ENCODE measurements around the gene ZMYM2. TPM values are rescaled to one million over a fixed set of nuclear protein-coding genes. Genes with fewer than 3 reads are reported as not detected.

Gene ZMYM2
- total RNA-seq, 1 donor from 2014 or later, result 303 TPM

GRCh38 chr13:19940106-19940505 lies 18.4 kb upstream of the ZMYM2 start:
- Histone ChIP-seq H3K9ac (no peak overlapping the region), H3K79me2 (ENCODE audit: low read depth) (no peaks in the 10 kb centered on the region), H3K27me3 (no peaks in the 10 kb centered on the region), H3K4me3 (no peak overlapping the region), H3K9me3 (ENCODE audit: low read depth) (no peaks in the 10 kb centered on the region), H3K27ac (peak overlapping the region; percentile 99), H3K4me1 (peaks cover 20% of the 10 kb centered on the region), H2AFZ (replicated peaks) (peak overlapping the region; percentile 52), H4K20me1 (ENCODE audit: low read depth) (no peaks in the 10 kb centered on the region), H3K36me3 (no peaks in the 10 kb centered on the region), H3F3A (ENCODE audit: low read depth) (peaks cover 20% of the 10 kb centered on the region), H3K4me2 (peak overlapping the region; percentile 68)
- TF ChIP-seq EZH2phosphoT487 (IDR thresholded peaks at IDR 0.05) (no peak), CTCF (IDR thresholded peaks at IDR 0.05) (no peak), EZH2 (IDR thresholded peaks at IDR 0.05) (no peak)
- Mint-ChIP-seq H3K36me3 (no peaks in the 10 kb centered on the region), H3K27me3 (ENCODE audit: insufficient read depth, low read depth) (peaks cover 2% of the 10 kb centered on the region), H3K4me3 (no peak overlapping the region), H3K27ac (no peak overlapping the region), H3K9me3 (no peaks in the 10 kb centered on the region), H3K4me1 (peaks cover 2% of the 10 kb centered on the region)
- DNase-seq (ENCODE audit: low spot score), result peak; percentile 73

GRCh38 chr13:19950374-19950773 lies 8.2 kb upstream of the ZMYM2 start:
- TF ChIP-seq EZH2 (IDR thresholded peaks at IDR 0.05) (no peak), EZH2phosphoT487 (IDR thresholded peaks at IDR 0.05) (no peak), CTCF (IDR thresholded peaks at IDR 0.05) (no peak)
- no peaks in the 10 kb centered on the region for H3K36me3 ChIP-seq
- Mint-ChIP-seq H3K36me3 (no peaks in the 10 kb centered on the region), H3K4me1 (no peaks in the 10 kb centered on the region), H3K27ac (no peak overlapping the region), H3K4me3 (no peak overlapping the region), H3K27me3 (ENCODE audit: insufficient read depth, low read depth) (no peaks in the 10 kb centered on the region), H3K9me3 (no peaks in the 10 kb centered on the region)
- no peaks in the 10 kb centered on the region for H3K9me3 ChIP-seq (ENCODE audit: low read depth)
- no peak overlapping the region for H3K4me2 ChIP-seq
- no peak overlapping the region for H3K4me3 ChIP-seq
- H3K27me3 ChIP-seq, result no peaks in the 10 kb centered on the region
- H4K20me1 ChIP-seq (ENCODE audit: low read depth), result no peaks in the 10 kb centered on the region
- no peak for DNase-seq (ENCODE audit: low spot score)
- H3F3A ChIP-seq (ENCODE audit: low read depth), result no peaks in the 10 kb centered on the region
- no peaks in the 10 kb centered on the region for H3K79me2 ChIP-seq (ENCODE audit: low read depth)
- H3K27ac ChIP-seq, result no peak overlapping the region
- H3K9ac ChIP-seq, result no peak overlapping the region
- H2AFZ ChIP-seq (replicated peaks), result peak overlapping the region; percentile 85
- H3K4me1 ChIP-seq, result no peaks in the 10 kb centered on the region

- Histone ChIP-seq H3K36me3 (no peaks in the 10 kb centered on the region), H3K4me3 (no peak overlapping the region), H3K27ac (no peak overlapping the region), H3K27me3 (no peaks in the 10 kb centered on the region), H3K9me3 (ENCODE audit: low read depth) (peaks cover 5% of the 10 kb centered on the region), H3K4me1 (no peaks in the 10 kb centered on the region), H3F3A (ENCODE audit: low read depth) (peaks cover 20% of the 10 kb centered on the region), H3K9ac (no peak overlapping the region), H4K20me1 (ENCODE audit: low read depth) (no peaks in the 10 kb centered on the region), H2AFZ (replicated peaks) (no peak overlapping the region), H3K79me2 (ENCODE audit: low read depth) (no peaks in the 10 kb centered on the region), H3K4me2 (no peak overlapping the region)
- H3K4me1 Mint-ChIP-seq, result no peaks in the 10 kb centered on the region
- no peak overlapping the region for H3K27ac Mint-ChIP-seq
- H3K27me3 Mint-ChIP-seq (ENCODE audit: insufficient read depth, low read depth), result no peaks in the 10 kb centered on the region
- no peak overlapping the region for H3K4me3 Mint-ChIP-seq
- H3K36me3 Mint-ChIP-seq, result peaks cover 2% of the 10 kb centered on the region
- TF ChIP-seq CTCF (IDR thresholded peaks at IDR 0.05) (no peak), EZH2 (IDR thresholded peaks at IDR 0.05) (no peak), EZH2phosphoT487 (IDR thresholded peaks at IDR 0.05) (no peak)
- H3K9me3 Mint-ChIP-seq, result peaks cover 2% of the 10 kb centered on the region
- DNase-seq (ENCODE audit: low spot score), result no peak
These were observed 5.7 kb upstream of the ZMYM2 start for GRCh38 chr13:19952850-19953249.
